Activated T-helper 1 cell treated with anti-CD3 and anti-CD28 coated beads, Interleukin-2, amount 50 U/mL, for 16 hours (primary cell): Measurements from ENCODE around the gene TRAF2.

Source experiments
- DNase-seq, 2 donors: peaks; one replicate each; pipeline ENCODE4 v3.0.0-alpha.2; 2020; ENCODE audit warnings: low read depth in 1 of 2, low spot score in 1 of 2

Gene TRAF2

GRCh38 chr9:136910197-136910900 is 24.0 kb downstream of the TRAF2 start:
- no peak for DNase-seq

DNA sequence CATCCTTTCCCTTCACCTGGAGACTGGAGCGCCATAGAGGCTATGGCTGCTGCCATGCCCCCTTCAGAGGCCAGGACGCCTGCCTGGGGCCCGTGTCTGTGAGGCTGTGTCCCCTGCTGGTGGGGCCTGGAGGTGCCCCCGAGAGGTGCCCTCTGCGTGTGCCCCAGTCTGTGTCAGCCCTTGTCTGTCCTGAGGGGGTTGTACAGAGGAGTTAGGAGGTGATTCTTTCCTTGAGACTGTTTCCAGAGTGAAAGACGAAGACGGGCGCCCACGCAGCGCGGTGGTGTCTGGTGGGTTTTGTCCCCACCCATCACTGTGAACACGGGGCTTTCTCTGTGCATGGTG is 24.6 kb downstream of the TRAF2 start:
- DNase-seq: no peak

- no peak for DNase-seq
Observed at GRCh38 chr9:136913701-136914438, 27.6 kb downstream of the TRAF2 start.

DNA sequence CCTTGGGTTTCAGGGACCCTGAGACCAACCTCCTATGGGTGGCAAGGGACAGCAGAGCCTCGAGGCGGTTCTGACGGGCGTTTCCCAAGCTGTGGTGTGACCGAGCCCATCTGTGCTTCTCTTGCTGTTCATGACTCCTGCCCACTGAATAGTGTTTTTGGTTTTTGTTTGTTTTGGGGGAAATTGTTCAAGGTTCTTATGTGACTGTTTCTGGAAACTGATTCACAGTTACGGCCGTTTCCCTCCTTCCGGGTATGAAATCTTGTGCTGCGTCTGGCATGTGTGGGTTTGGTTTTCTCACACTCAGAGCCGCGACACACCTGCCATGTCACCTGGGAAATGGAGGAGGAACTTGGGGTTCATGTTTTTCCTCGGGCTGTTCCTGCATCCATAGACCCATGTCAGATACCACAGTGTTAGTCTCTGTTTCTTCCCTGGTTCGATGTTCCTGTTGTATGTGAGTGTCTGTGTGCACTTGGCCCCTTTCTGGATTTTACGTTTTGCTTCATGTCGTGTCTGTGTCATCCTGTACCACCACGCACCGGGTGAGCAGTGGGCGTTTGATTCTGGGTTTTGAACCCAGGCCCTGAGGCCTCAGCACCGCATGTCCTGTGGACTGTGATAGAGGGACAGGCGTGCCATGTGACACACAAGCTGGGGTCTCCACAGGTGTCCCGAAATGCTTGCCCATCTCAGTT is 29.5 kb downstream of the TRAF2 start:
- no peak for DNase-seq

DNA sequence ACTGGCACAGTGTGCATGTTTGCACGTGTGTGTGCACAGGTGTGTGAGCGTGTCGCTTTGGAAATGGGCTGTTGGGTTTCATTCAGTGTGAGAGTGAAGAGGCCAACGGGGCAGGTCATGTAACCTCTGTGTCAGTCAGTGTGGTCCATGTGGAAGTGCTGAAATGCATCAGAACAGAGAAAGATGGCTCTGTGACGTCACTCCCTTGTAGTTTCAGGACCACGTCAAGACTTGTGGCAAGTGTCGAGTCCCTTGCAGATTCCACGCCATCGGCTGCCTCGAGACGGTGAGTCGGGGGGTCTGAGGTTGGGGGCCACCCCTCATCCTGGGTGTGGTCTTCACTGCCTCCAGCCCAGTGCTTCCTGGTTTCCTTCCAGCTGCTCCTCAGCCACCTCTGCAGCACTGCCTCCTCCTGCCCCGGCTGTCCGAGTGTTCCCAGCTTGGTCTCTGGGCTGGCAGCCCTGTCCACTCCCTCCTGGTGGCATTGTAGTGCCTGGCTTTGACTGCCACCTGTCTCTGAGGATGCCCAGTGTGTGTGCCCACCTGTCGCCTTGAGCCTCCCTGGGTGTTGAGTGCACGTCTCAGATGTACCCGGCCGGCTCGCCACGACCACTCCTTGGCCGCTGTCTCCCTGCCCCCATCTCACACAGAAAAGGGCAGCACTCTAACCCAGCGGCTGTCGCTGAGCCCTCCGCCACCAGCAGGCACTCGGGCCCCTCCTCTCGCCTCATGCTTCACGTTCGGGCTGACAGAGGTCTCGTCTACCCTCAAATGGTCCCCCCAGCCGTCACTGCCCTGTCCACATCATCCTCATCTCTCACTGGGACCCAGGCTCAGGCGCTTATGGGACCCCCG is 30.2 kb downstream of the TRAF2 start:
- no peak for DNase-seq

- DNase-seq: no peak
Observed at GRCh38 chr9:136917902-136918301, 31.6 kb downstream of the TRAF2 start.

DNA sequence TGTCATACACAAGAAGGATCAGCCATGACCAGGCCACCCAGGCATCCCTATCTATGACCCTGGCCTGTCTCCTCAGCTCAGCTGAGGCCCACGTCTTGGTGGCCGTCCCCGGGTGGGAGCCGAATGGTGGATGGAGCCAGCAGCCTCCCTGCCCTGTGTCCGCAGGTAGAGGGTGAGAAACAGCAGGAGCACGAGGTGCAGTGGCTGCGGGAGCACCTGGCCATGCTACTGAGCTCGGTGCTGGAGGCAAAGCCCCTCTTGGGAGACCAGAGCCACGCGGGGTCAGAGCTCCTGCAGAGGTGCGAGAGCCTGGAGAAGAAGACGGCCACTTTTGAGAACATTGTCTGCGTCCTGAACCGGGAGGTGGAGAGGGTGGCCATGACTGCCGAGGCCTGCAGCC is 33.8 kb downstream of the TRAF2 start:
- DNase-seq: no peak

DNA sequence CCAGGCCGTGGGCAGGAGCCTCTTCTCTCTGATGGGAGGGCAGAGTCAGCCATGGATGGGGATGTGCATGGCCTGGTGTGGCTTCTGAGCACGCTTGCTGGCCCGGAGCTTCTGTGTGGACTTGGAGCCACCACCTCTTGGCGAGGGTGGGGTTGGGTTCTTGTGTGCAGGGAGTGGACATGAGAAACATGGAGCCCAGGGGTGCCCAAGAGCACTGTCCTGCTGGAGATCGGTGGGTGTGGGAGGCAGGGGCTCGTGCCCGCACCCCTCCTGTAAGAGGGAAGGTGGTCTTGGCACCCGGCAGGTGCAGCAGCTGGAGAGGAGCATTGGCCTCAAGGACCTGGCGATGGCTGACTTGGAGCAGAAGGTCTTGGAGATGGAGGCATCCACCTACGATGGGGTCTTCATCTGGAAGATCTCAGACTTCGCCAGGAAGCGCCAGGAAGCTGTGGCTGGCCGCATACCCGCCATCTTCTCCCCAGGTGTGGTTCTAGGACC is 34.5 kb downstream of the TRAF2 start:
- DNase-seq: no peak

DNA sequence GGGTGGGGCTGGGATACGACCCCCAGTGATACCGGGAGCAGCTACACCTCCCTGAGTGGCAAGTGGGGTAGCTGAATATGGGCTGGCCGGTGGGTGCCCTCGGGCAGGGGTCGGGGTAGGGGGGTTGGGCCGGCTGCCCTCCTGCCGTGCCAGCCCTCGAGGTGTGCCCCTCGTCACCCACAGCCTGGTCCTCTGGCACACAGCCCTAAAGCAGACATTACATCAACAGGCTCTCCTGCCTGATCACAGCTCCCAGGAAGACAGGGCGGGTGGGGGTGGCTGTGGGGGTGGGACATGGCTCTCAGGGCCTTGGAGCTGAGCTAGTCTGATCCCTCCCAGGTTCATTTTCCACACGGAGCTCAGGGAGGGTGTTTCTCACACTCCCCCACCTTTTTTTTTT is 35.0 kb downstream of the TRAF2 start:
- no peak for DNase-seq

DNA sequence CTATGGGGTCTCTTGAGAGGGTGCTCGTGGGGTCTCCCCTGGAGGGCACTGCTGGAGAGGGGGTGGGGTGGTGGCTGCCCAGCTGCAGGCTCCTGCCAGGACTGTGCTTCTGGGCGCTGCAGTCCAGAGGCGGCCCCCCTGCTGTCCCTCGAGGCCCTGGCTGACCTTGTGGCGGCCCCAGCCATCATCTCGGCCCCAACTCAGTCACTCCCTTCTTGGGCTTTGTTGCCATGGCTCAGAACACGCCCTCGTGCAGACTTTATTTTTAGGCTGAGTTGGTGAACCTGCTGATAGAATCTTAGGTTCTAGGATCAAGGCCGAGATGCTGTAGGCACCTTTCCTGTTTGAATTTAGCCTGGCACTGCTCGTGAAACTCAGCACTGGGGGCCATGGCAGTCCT is 35.4 kb downstream of the TRAF2 start:
- no peak for DNase-seq

DNA sequence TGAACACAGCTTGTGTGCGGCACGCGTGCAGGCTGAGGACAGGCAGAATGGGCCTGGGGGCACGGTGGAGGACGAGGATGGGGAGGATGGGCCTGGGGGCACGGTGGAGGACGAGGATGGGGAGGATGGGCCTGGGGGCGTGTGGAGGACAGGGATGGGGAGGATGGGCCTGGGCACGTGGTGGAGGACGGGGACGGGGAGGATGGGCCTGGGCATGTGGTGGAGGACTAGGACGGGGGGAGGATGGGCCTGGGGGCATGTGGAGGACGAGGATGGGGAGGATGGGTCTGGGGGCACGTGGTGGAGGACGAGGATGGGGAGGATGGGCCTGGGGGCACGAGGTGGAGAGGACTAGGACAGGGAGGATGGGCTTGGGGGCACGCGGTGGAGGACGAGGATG is 36.2 kb downstream of the TRAF2 start:
- no peak for DNase-seq

GRCh38 chr9:136923881-136924280 is 37.6 kb downstream of the TRAF2 start:
- no peak for DNase-seq

DNA sequence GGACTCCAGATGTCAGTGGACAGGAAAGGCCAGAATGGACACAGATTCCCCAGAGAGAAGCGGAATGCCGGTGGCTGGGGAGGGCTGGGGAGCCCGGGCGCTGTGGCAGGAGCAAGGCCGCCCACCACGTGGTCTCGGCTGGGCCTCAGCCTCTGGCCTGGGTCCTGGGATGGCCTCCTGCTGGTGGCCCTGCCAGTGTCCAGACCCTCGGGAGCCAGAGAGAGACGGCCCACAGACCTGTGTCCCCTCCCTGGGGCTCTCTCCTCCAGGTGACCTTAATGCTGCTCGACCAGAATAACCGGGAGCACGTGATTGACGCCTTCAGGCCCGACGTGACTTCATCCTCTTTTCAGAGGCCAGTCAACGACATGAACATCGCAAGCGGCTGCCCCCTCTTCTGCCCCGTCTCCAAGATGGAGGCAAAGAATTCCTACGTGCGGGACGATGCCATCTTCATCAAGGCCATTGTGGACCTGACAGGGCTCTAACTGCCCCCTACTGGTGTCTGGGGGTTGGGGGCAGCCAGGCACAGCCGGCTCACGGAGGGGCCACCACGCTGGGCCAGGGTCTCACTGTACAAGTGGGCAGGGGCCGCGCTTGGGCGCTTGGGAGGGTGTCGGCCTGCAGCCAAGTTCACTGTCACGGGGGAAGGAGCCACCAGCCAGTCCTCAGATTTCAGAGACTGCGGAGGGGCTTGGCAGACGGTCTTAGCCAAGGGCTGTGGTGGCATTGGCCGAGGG is 39.3 kb downstream of the TRAF2 start:
- DNase-seq: no peak

DNA sequence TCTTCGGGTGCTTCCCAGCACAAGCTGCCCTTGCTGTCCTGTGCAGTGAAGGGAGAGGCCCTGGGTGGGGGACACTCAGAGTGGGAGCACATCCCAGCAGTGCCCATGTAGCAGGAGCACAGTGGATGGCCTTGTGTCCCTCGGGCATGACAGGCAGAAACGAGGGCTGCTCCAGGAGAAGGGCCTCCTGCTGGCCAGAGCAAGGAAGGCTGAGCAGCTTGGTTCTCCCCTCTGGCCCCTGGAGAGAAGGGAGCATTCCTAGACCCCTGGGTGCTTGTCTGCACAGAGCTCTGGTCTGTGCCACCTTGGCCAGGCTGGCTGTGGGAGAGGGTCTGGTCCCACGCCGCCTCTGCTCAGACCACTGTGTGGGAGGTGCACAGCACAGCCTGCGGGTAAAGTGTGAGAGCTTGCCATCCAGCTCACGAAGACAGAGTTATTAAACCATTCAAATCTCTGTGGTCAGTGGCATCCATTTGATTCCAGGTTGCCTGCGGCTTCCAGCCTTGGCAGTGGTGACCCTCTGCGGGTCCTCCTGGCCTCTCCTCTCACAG is 39.9 kb downstream of the TRAF2 start:
- no peak for DNase-seq

DNA sequence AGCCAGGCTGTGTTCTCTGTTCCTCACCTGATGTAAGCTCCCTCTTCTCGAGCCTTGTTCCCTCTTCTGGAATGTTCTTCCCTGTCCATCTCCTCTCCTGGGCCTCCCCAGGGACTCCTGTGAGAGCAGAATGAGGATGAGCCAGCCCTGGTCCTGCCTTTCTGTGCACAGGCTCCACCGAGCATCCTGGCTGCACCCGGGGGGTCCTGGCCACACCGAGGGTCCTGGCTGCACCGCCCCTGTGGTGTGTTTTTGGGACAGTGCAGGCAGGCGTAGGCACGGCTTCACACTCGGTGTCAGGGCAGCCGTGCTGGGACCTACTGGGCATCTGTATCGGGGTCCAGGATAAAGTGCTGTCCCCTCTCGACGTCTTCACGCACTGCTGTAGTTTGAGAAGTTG is 40.4 kb downstream of the TRAF2 start:
- DNase-seq: no peak

DNA sequence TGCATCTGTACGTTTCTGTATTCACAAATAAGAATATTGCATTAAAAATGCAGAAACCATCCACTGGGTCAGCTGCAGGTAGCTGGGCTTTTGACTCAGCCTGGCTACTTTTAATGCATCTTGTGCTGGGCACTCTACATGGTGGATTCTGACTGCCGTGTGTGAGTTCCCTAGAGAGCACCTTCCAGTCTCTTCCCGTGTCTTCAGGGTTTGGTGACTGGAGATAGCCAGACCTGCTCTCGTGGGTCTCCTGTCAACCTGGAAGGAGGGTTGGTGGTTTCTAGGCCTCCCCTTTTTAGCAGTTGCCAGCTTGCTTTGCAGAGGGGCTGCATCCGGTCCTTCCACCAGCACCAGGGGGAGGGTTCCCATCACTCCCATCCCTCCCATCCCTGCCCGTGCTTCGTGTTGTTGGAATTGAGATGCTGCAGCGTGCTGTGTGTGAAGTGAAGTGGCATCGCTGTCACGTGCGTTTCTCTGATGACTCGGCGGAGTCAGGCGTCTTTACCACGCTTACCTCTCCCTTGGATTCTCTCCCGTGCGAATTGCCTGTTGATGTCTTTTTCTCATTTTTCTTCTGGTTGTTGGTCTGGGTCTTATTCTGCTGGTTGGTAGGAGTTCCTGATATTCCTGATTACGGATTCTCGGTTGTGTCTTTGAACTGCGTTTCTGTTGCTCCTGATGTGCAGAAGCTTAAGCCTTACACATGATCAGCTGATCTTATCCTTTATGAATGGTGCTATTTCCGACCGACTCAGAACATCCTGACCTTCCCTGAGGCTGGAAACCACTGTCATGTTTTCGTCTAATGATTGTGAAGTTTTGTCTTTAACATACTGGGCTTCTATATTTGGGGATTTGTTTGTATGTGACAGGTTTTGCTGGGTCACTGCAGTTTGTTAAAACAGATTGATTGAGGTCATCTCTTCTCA is 41.3 kb downstream of the TRAF2 start:
- DNase-seq: no peak

DNA sequence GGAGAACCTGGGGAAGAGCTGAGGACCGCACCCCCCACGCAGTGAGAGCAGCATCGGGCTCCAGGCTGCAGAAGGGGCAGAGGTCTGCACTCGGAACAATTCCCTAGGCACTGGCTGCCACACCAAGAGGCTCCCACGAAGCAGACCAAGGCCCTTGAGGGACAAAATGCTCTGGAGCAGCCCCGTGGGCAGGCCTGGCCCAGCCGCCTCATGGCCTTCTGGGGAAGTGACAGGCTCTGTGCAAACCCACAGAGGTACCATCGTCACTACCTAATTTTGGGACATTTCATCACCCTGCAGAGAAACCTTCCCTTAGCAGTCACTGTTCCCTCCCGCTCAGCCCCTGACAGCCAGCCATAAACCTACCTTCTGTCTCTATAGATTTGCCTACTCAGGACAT is 42.3 kb downstream of the TRAF2 start:
- no peak for DNase-seq

DNA sequence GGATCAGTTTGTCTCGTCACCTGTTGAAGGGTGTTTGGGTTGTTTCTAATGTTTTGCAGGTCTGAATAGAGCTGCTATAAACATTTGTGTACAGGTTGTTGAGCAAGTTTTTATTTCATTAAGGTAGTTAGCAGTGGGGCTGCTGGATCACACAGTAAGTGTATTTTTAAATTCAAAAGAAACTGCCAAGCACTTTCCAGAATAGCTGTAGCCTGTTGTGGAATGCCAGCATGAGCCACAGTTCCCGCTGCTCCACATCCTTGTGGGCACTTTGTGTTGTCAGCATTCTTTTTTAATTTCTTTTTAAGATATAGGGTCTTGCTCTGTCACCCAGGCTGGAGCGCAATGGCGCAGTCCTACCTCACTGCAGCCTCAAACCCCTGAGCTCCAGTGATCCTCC is 43.7 kb downstream of the TRAF2 start:
- DNase-seq: no peak

DNA sequence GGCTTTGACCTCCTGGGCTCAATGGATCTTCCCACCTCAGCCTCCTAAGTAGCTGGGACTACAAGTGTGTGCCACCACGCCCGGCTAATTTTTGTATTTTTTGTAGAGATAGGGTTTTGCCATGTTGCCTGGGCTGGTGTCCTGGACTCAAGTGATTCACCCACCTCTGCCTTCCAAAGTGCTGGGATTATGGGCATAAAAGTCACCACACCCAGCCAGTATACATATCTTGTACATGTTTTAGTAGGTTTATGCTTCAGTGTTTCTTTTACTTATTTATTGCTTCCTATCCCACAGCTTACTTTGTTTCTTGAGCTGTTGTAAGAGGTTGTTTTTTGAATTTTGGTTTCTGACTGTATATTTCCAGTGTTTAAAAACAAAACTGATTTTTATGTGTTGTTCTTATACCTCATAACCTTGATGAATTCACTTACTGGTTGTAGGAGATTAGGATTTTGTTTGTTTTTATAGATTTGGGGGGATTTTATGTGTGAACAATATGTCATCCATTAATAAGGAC is 45.4 kb downstream of the TRAF2 start:
- DNase-seq: no peak
